GM21381 (cell line): ENCODE measurements around the gene ATP13A4.
"Not testable (repeated sequence)": the region's sequence is repeated elsewhere in the genome, so short reads cannot be mapped to it uniquely, and the experiment has no call there.

Experiments used
- ATAC-seq: cut with Tn5 transposase; IDR thresholded peaks from one replicate; pipeline ENCODE4 v1.9.1; 2021; ENCODE audit warnings: mild to moderate bottlenecking, moderate library complexity; ENCODE audit not compliant: unreplicated experiment

The ATP13A4 gene

GRCh38 chr3:193563426-193563825 is 8.7 kb upstream of the ATP13A4 start:
- no peak for ATAC-seq

- ATAC-seq, result no peak
Measured at GRCh38 chr3:193560870-193561269, 6.2 kb upstream of the ATP13A4 start.

GRCh38 chr3:193560091-193560490 is 5.4 kb upstream of the ATP13A4 start:
- ATAC-seq, result no peak

- ATAC-seq, result no peak
Measured at GRCh38 chr3:193559100-193559499, 4.4 kb upstream of the ATP13A4 start.

- no peak for ATAC-seq
Measured at GRCh38 chr3:193556841-193557240, 2.1 kb upstream of the ATP13A4 start.

- ATAC-seq, result no peak
Measured at GRCh38 chr3:193553586-193553985, 1.1 kb downstream of the ATP13A4 start.

- no peak for ATAC-seq
Measured at GRCh38 chr3:193552923-193553322, 1.8 kb downstream of the ATP13A4 start.

- no peak for ATAC-seq
Measured at GRCh38 chr3:193548406-193548805, 6.3 kb downstream of the ATP13A4 start.

- no peak for ATAC-seq
Measured at GRCh38 chr3:193546129-193546528, 8.6 kb downstream of the ATP13A4 start.

- ATAC-seq, result no peak
Measured at GRCh38 chr3:193545304-193545703, 9.4 kb downstream of the ATP13A4 start.

GRCh38 chr3:193544289-193544688 is 10.4 kb downstream of the ATP13A4 start:
- ATAC-seq, result no peak

GRCh38 chr3:193530231-193531165 is 24.2 kb downstream of the ATP13A4 start:
- ATAC-seq, result no peak

- ATAC-seq, result not testable (repeated sequence)
Measured at GRCh38 chr3:193526085-193526484, 28.6 kb downstream of the ATP13A4 start.

GRCh38 chr3:193522473-193522872 is 32.2 kb downstream of the ATP13A4 start:
- no peak for ATAC-seq

GRCh38 chr3:193520738-193521137 is 34.0 kb downstream of the ATP13A4 start:
- no peak for ATAC-seq

GRCh38 chr3:193515966-193516365 is 38.7 kb downstream of the ATP13A4 start:
- no peak for ATAC-seq

- ATAC-seq, result no peak
Measured at GRCh38 chr3:193510154-193510553, 44.5 kb downstream of the ATP13A4 start.

GRCh38 chr3:193509103-193509965 is 45.4 kb downstream of the ATP13A4 start:
- no peak for ATAC-seq

- no peak for ATAC-seq
Measured at GRCh38 chr3:193508108-193508507, 46.6 kb downstream of the ATP13A4 start.

GRCh38 chr3:193507566-193507965 is 47.1 kb downstream of the ATP13A4 start:
- ATAC-seq, result no peak

- ATAC-seq, result no peak
Measured at GRCh38 chr3:193506921-193507320, 47.8 kb downstream of the ATP13A4 start.

- ATAC-seq, result no peak
Measured at GRCh38 chr3:193502871-193503270, 51.8 kb downstream of the ATP13A4 start.
